A549 treated with AZD2906 at 1 μM for 4 hours (cell line): ENCODE data around the gene ZCCHC4. TPM values are rescaled to one million over a fixed set of nuclear protein-coding genes. Genes with fewer than 3 reads are reported as not detected.

Experiments
- total RNA-seq: library from RNA; stranded (reverse); fragments of 200-300 nt; extraction: Qiagen RNA extraction; gene quantifications from 5 replicates; pipeline ENCODE4 v1.2.3, GENCODE V29; 2022

Gene ZCCHC4
- total RNA-seq: 3.6 to 4.9 TPM (median 4.1 TPM) in 5 replicates

GRCh38 chr4:25312496-25313200 lies at the start of gene ZCCHC4:
Gene ZCCHC4, plus strand, starts transcription at chr4:25312774. Its CDS starts 36 bp downstream, at chr4:25312810.

GRCh38 chr4:25376754-25377571 lies 64.4 kb downstream of the ZCCHC4 start, which contains the start of gene ANAPC4:
Gene ANAPC4, plus strand, starts transcription at chr4:25377263. Its CDS starts 165 bp downstream, at chr4:25377428.

Other genes starting within 250 kb of the ZCCHC4 start
- 2.2 to 2.9 TPM (median 2.7 TPM) in 5 replicates for gene SEPSECS, start 152.3 kb upstream of the ZCCHC4 start, total RNA-seq
- 6.5 to 9.1 TPM (median 8.7 TPM) in 5 replicates for gene PI4K2B, start 78.7 kb upstream of the ZCCHC4 start, total RNA-seq
- gene ANAPC4, start 64.5 kb downstream of the ZCCHC4 start, total RNA-seq: 11.0 to 13.1 TPM (median 11.9 TPM) in 5 replicates